Thoracic aorta endothelial cell (primary cell): ENCODE data around the gene AHI1. TPM values are rescaled to one million over a fixed set of nuclear protein-coding genes. Genes with fewer than 3 reads are reported as not detected.

ENCODE experiments used
- small RNA-seq: library from RNA; depleted of rRNA; stranded (forward); fragments of <200 nt; gene quantifications from one replicate; pipeline ENCODE3, GENCODE V24; 2012
- total RNA-seq: library from RNA; depleted of rRNA; stranded (reverse); fragments of >200 nt; gene quantifications from 2 replicates; pipeline ENCODE4 v1.2.3, GENCODE V29; 2012

Gene AHI1
- 20.5 and 24.1 TPM in 2 replicates for total RNA-seq

GRCh38 chr6:135497412-135498184 is at the start of gene AHI1:
Gene AHI1 (minus strand): TSS chr6:135497740. CDS start chr6:135492237, 5,503 bp downstream.

Small RNA genes within 50 kb of the gene (small RNA-seq; reads per million reads assigned to genes)
- gene MIR548A2 (not detected), gene RF00019 (not detected)
